PFSK-1 (cell line): ENCODE measurements around the gene ZEB1.

ENCODE experiments used
- FOXP2 ChIP-seq: optimal IDR thresholded peaks from 2 replicates; pipeline ENCODE3; 2011; ENCODE audit warnings: borderline replicate concordance, control low read depth, inconsistent platforms; ENCODE audit not compliant: insufficient read depth; ENCODE audit errors: extremely low read length, extremely low read depth
- POLR2AphosphoS5 ChIP-seq: IDR thresholded peaks from 2 replicates; pipeline ENCODE4 v1.6.1; 2012; ENCODE audit warnings: low read depth, mild to moderate bottlenecking, control low read depth, low read length, moderate library complexity
- SIN3A ChIP-seq: IDR thresholded peaks from 2 replicates; pipeline ENCODE4 v1.6.1; 2012; ENCODE audit warnings: mild to moderate bottlenecking, low read length, moderate library complexity, borderline replicate concordance; ENCODE audit not compliant: insufficient read depth

GRCh38 chr10:31278279-31278941 is 40.6 kb upstream of the ZEB1 start:
- no peak for TF ChIP-seq POLR2AphosphoS5
- TF ChIP-seq SIN3A: no peak
- no peak for TF ChIP-seq FOXP2
